Measurements from ENCODE around the gene ACOXL.

GRCh38 chr2:110872521-110872920, 140.1 kb downstream of the ACOXL start:
- TF ChIP-seq CTCF (IDR thresholded peaks at IDR 0.05) (no peak), POLR2A (IDR thresholded peaks at IDR 0.05) (no peak), POLR2AphosphoS5 (IDR thresholded peaks at IDR 0.05) (no peak), EP300 (IDR thresholded peaks at IDR 0.05) (no peak)
